ENCODE results near the gene VSIG10L.

DNA sequence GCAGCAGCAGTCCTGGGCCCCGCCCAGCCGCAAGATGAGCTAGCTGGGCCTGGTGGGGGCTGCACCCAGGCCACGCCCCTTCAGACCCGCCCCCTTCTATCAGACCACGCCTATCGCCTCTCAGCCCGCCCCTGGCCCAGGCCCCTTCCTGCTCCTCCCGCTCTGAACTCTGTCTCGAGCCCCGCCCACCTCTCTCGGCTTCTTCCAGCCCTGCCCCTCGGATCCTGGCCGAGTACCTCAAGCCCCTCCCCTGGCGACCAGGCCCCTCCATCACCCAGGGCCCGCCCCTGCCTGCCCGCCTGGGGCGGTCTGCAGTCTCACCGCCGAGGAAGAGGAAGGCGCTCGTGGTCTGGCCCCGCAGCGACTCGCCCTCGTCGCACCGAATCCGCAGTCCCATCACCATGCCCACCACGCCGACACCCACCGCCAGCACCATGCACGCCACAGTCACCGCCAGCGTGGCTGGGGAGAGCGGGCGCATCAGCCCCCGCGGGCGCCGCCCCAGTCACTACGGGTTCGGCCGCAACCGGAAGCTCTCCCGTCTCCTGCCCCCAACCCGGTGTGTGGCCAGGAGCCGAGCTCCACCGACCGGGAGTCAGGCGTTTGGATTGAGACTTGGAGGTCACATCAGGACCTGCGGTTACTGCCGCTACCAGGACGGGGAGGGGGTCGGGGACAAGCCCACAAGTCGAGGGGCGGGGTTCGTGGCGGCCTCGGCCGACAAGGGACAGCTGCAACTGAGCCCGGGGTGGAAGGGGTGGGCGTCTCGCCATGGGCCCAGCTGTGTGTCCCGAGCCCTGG is 25.8 kb upstream of the VSIG10L start:
- TF ChIP-seq, protein P1, sequence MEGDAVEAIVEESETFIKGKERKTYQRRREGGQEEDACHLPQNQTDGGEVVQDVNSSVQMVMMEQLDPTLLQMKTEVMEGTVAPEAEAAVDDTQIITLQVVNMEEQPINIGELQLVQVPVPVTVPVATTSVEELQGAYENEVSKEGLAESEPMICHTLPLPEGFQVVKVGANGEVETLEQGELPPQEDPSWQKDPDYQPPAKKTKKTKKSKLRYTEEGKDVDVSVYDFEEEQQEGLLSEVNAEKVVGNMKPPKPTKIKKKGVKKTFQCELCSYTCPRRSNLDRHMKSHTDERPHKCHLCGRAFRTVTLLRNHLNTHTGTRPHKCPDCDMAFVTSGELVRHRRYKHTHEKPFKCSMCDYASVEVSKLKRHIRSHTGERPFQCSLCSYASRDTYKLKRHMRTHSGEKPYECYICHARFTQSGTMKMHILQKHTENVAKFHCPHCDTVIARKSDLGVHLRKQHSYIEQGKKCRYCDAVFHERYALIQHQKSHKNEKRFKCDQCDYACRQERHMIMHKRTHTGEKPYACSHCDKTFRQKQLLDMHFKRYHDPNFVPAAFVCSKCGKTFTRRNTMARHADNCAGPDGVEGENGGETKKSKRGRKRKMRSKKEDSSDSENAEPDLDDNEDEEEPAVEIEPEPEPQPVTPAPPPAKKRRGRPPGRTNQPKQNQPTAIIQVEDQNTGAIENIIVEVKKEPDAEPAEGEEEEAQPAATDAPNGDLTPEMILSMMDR (IDR thresholded peaks at IDR 0.05), result no peak
- TF ChIP-seq POLR2A (IDR thresholded peaks at IDR 0.05), result no peak

Data from transverse colon (tissue), 3 donors.